GM12875 (cell line): ENCODE data around the gene FOXL1.

Source experiments
- H3K4me3 ChIP-seq: one replicate; pipeline ENCODE4 v1.5.1; 2011; ENCODE audit warnings: low read depth, low read length, control low read depth
- CTCF ChIP-seq: IDR thresholded peaks from 2 replicates; pipeline ENCODE4 v1.5.1; 2011; ENCODE audit warnings: low read depth, mild to moderate bottlenecking, control low read depth, inconsistent platforms, low read length, moderate library complexity, borderline replicate concordance; ENCODE audit not compliant: insufficient read depth

The FOXL1 gene

GRCh38 chr16:86611525-86611855 lies 33.1 kb downstream of the FOXL1 start:
- TF ChIP-seq CTCF: no peak
- no peak overlapping the region for H3K4me3 ChIP-seq

- H3K4me3 ChIP-seq: no peak overlapping the region
- TF ChIP-seq CTCF: no peak
These were observed 33.6 kb downstream of the FOXL1 start for GRCh38 chr16:86611941-86612340.

GRCh38 chr16:86614699-86615098 lies 36.4 kb downstream of the FOXL1 start:
- no peak overlapping the region for H3K4me3 ChIP-seq
- TF ChIP-seq CTCF: no peak

GRCh38 chr16:86616906-86617305 lies 38.6 kb downstream of the FOXL1 start:
- no peak for TF ChIP-seq CTCF

GRCh38 chr16:86618431-86619238 lies 40.3 kb downstream of the FOXL1 start:
- no peak overlapping the region for H3K4me3 ChIP-seq
- no peak for TF ChIP-seq CTCF

More at GRCh38 chr16:86616906-86617305, 38.6 kb downstream of the FOXL1 start:
- no peak overlapping the region for H3K4me3 ChIP-seq

- H3K4me3 ChIP-seq: no peak overlapping the region
- TF ChIP-seq CTCF: no peak
These were observed 41.0 kb downstream of the FOXL1 start for GRCh38 chr16:86619239-86619794.

- no peak overlapping the region for H3K4me3 ChIP-seq
These were observed 41.8 kb downstream of the FOXL1 start for GRCh38 chr16:86620184-86620583.

More at GRCh38 chr16:86620184-86620583, 41.8 kb downstream of the FOXL1 start:
- no peak for TF ChIP-seq CTCF
